IPS-11a (cell line): ENCODE data around the gene SHROOM1.
"Not testable (repeated sequence)": the region's sequence is repeated elsewhere in the genome, so short reads cannot be mapped to it uniquely, and the experiment has no call there.

ENCODE experiments used
- H3K4me3 ChIP-seq: one replicate; pipeline ENCODE4 v1.5.1; 2013; ENCODE audit warnings: low read depth, low read length, control low read depth

Gene SHROOM1

GRCh38 chr5:132830436-132831094, at the start of gene SHROOM1:
SHROOM1 (minus strand) TSS chr5:132830647; CDS start chr5:132826140, 4,507 bp downstream.
- H3K4me3 ChIP-seq = peak within 1 kb of the TSS; percentile 61

- H3K4me3 ChIP-seq = no peak overlapping the region
Observed at GRCh38 chr5:132877938-132878337, 47.5 kb upstream of the SHROOM1 start.

GRCh38 chr5:132877466-132877865, 47.0 kb upstream of the SHROOM1 start:
- no peak overlapping the region for H3K4me3 ChIP-seq

- no peak overlapping the region for H3K4me3 ChIP-seq
Observed at GRCh38 chr5:132876020-132876759, 45.7 kb upstream of the SHROOM1 start.

- no peak overlapping the region for H3K4me3 ChIP-seq
Observed at GRCh38 chr5:132873930-132874271, 43.5 kb upstream of the SHROOM1 start.

- H3K4me3 ChIP-seq = no peak within 1 kb of the TSS
Observed at GRCh38 chr5:132873119-132873929, 42.9 kb upstream of the SHROOM1 start, which contains the start of gene LEAP2. LEAP2 (plus strand) TSS chr5:132873668; CDS start chr5:132873695, 27 bp downstream.

- H3K4me3 ChIP-seq = no peak overlapping the region
Observed at GRCh38 chr5:132872788-132873118, 42.3 kb upstream of the SHROOM1 start.

GRCh38 chr5:132871459-132872284, 41.2 kb upstream of the SHROOM1 start:
- no peak overlapping the region for H3K4me3 ChIP-seq

- no peak overlapping the region for H3K4me3 ChIP-seq
Observed at GRCh38 chr5:132870801-132871200, 40.4 kb upstream of the SHROOM1 start.

GRCh38 chr5:132868754-132869153, 38.3 kb upstream of the SHROOM1 start:
- H3K4me3 ChIP-seq = no peak overlapping the region

- peak overlapping the region; percentile 95 for H3K4me3 ChIP-seq
Observed at GRCh38 chr5:132867046-132867451, 36.6 kb upstream of the SHROOM1 start.

GRCh38 chr5:132866342-132867045, 36.0 kb upstream of the SHROOM1 start, which contains the start of the genes GDF9 and UQCRQ:
GDF9 (minus strand) TSS chr5:132866469; CDS start chr5:132864533, 1,936 bp downstream.
UQCRQ (plus strand) TSS chr5:132866642; CDS start chr5:132866882, 240 bp downstream.
- H3K4me3 ChIP-seq = peak within 1 kb of the TSS; percentile 95

GRCh38 chr5:132865668-132866341, 35.4 kb upstream of the SHROOM1 start:
- peak overlapping the region; percentile 95 for H3K4me3 ChIP-seq

- no peak overlapping the region for H3K4me3 ChIP-seq
Observed at GRCh38 chr5:132860742-132861141, 30.3 kb upstream of the SHROOM1 start.

GRCh38 chr5:132859889-132860437, 29.5 kb upstream of the SHROOM1 start:
- H3K4me3 ChIP-seq = no peak overlapping the region

- H3K4me3 ChIP-seq = no peak overlapping the region
Observed at GRCh38 chr5:132856011-132856410, 25.6 kb upstream of the SHROOM1 start.

- H3K4me3 ChIP-seq = not testable (repeated sequence)
Observed at GRCh38 chr5:132854992-132855391, 24.5 kb upstream of the SHROOM1 start.

- no peak overlapping the region for H3K4me3 ChIP-seq
Observed at GRCh38 chr5:132854301-132854700, 23.9 kb upstream of the SHROOM1 start.

GRCh38 chr5:132853790-132854189, 23.3 kb upstream of the SHROOM1 start:
- no peak overlapping the region for H3K4me3 ChIP-seq
